B cell (primary cell): ENCODE results near the gene DRC7. TPM values are rescaled to one million over a fixed set of nuclear protein-coding genes. Genes with fewer than 3 reads are reported as not detected.

Source experiments
- ATAC-seq: fragments of 200-7000 bp; cut with Tn5 transposase; one replicate; pipeline ENCODE4 v1.10.0; 2021; ENCODE audit warnings: low read depth, mild to moderate bottlenecking, moderate number of reproducible peaks, moderate library complexity
- CTCF ChIA-PET: fragments of 350-600 bp; sonication (Branson Sonifier 250); formaldehyde crosslinking; loops from one replicate; lab custom pipeline; 2021; ENCODE audit warnings: antibody characterized with exemption, inconsistent platforms; lab: Charles Lee
- POLR2A ChIA-PET: fragments of 350-600 bp; sonication (Branson Sonifier 250); formaldehyde crosslinking; loops from one replicate; lab custom pipeline; 2021; ENCODE audit warnings: antibody characterized with exemption; lab: Charles Lee
- DNase-seq: peaks from one replicate; pipeline ENCODE4 v3.0.0; 2013
- H2AFZ ChIP-seq: 2 replicates; pipeline ENCODE4 v1.6.1; 2012; ENCODE audit warnings: mild to moderate bottlenecking, low read depth, low read length; ENCODE audit not compliant: insufficient read depth, poor library complexity, severe bottlenecking
- H3K27ac ChIP-seq, 2 donors: 1 replicate in 1 of 2; 2 replicates in 1 of 2; pipeline ENCODE4 v1.5.1; 2012 to 2013; ENCODE audit warnings: low read length in 2 of 2, mild to moderate bottlenecking in 2 of 2, moderate library complexity in 1 of 2
- H3K27me3 ChIP-seq, 4 experiments: fragments of 200-600 bp in 1 of 4; sonication (generic) in 1 of 4; replicated peaks in 1 of 4; 1 replicate in 2 of 4; 2 replicates in 2 of 4; pipeline versions ENCODE4 v1.6.1 to v1.7.0; 2013 to 2016; ENCODE audit warnings: low read length in 3 of 4, mild to moderate bottlenecking in 2 of 4, mixed read lengths in 1 of 4, moderate library complexity in 1 of 4; ENCODE audit not compliant: insufficient read depth in 4 of 4, control insufficient read depth in 3 of 4; ENCODE audit errors: control extremely low read depth in 1 of 4
- H3K36me3 ChIP-seq, 2 experiments: replicated peaks in 1 of 2; 1 replicate in 1 of 2; 2 replicates in 1 of 2; pipeline versions ENCODE4 v1.6.1 to v1.7.1; 2013; ENCODE audit warnings: low read length in 1 of 2; ENCODE audit not compliant: insufficient read depth in 2 of 2, control insufficient read depth in 1 of 2; ENCODE audit errors: control extremely low read depth in 1 of 2, extremely low read depth in 1 of 2
- H3K4me1 ChIP-seq, 2 donors: fragments of 200-600 bp in 1 of 2; sonication (generic) in 1 of 2; 1 replicate in 1 of 2; 2 replicates in 1 of 2; pipeline versions ENCODE4 v1.5.1 to v1.6.1; 2013 to 2017; ENCODE audit warnings: low read length in 2 of 2; ENCODE audit not compliant: control insufficient read depth in 2 of 2, insufficient read depth in 2 of 2
- H3K4me2 ChIP-seq: replicated peaks from 2 replicates; pipeline ENCODE3; 2012; ENCODE audit warnings: mild to moderate bottlenecking, low read depth, low read length; ENCODE audit not compliant: poor library complexity, severe bottlenecking
- H3K4me3 ChIP-seq, 5 experiments: fragments of 200-600 bp in 1 of 5; sonication (generic) in 1 of 5; 1 replicate in 3 of 5; 2 replicates in 2 of 5; pipeline versions ENCODE4 v1.5.1 to v1.7.0; 2011 to 2016; ENCODE audit warnings: low read length in 4 of 5, mild to moderate bottlenecking in 4 of 5, low read depth in 2 of 5, control low read depth in 1 of 5, moderate library complexity in 1 of 5; ENCODE audit not compliant: insufficient read depth in 1 of 5; ENCODE audit errors: control extremely low read depth in 1 of 5, extremely low read depth in 1 of 5
- H3K79me2 ChIP-seq: fragments of 200-600 bp; sonication (generic); one replicate; pipeline ENCODE4 v1.6.0; 2016; ENCODE audit warnings: low read length; ENCODE audit not compliant: control insufficient read depth, insufficient read depth
- H3K9ac ChIP-seq: fragments of 200-600 bp; sonication (generic); 2 replicates; pipeline ENCODE4 v1.6.1; 2017; ENCODE audit warnings: mild to moderate bottlenecking, low read length, moderate library complexity
- H3K9me3 ChIP-seq, 3 donors: one replicate each; pipeline versions ENCODE4 v1.6.1 to v1.7.1; 2013; ENCODE audit warnings: low read length in 2 of 3; ENCODE audit not compliant: control insufficient read depth in 2 of 3, insufficient read depth in 1 of 3; ENCODE audit errors: control extremely low read depth in 1 of 3
- H4K20me1 ChIP-seq: 2 replicates; pipeline ENCODE4 v1.6.0; 2012; ENCODE audit warnings: mild to moderate bottlenecking, low read length; ENCODE audit not compliant: insufficient read depth, control insufficient read depth, poor library complexity, severe bottlenecking
- H3K27ac Mint-ChIP-seq: one replicate; pipeline ENCODE4 v1.8.0; 2021; ENCODE audit warnings: mixed read lengths
- H3K27me3 Mint-ChIP-seq: one replicate; pipeline ENCODE4 v1.8.0; 2021; ENCODE audit warnings: mixed read lengths
- H3K4me1 Mint-ChIP-seq: one replicate; pipeline ENCODE4 v1.8.0; 2021; ENCODE audit warnings: mixed read lengths
- H3K4me3 Mint-ChIP-seq: one replicate; pipeline ENCODE4 v1.8.0; 2021; ENCODE audit warnings: mixed read lengths
- H3K9me3 Mint-ChIP-seq: one replicate; pipeline ENCODE4 v1.8.0; 2022; ENCODE audit warnings: mixed read lengths; ENCODE audit not compliant: insufficient read depth
- EZH2 ChIP-seq: IDR thresholded peaks from 2 replicates; pipeline ENCODE4 v1.6.1; 2012; ENCODE audit warnings: borderline replicate concordance, low read depth, mild to moderate bottlenecking, moderate library complexity, low read length; ENCODE audit not compliant: insufficient read depth, poor library complexity, severe bottlenecking
- WGBS: methylation state at CpG from one replicate; pipeline ENCODE4 v1.1.5; 2013; ENCODE audit warnings: missing lambda C conversion rate; ENCODE audit not compliant: insufficient coverage; 5-methylcytosine and 5-hydroxymethylcytosine counted together
- intact Hi-C: fragments of 100-400 bp; cut with micrococcal nuclease; formaldehyde crosslinking; loops from one replicate; pipeline ENCODE4 v1.10.0; 2022
- polyA plus RNA-seq: library from polyadenylated mRNA; depleted of rRNA; stranded (reverse); fragments of >200 nt; gene quantifications from 2 replicates; pipeline ENCODE4 v1.2.3, GENCODE V29; 2012
- total RNA-seq, 2 donors: library from RNA; stranded (reverse); fragments of 120-200 nt in 1 of 2; gene quantifications; 1 replicate in 1 of 2; 2 replicates in 1 of 2; pipeline versions ENCODE4 v1.2.3 to v1.2.4, GENCODE V29; 2013 to 2022
- TF ChIP-seq, protein P1 (sequence below): fragments of 200-600 bp; IDR thresholded peaks from one replicate; pipeline ENCODE4 v1.8.0; 2022; ENCODE audit warnings: antibody characterized with exemption, mild to moderate bottlenecking

Gene DRC7
- total and polyA plus RNA-seq, 2 donors (not counting 1 experiment from before 2014, with no cell fraction given) = 0.12 to 0.22 TPM

DNA sequence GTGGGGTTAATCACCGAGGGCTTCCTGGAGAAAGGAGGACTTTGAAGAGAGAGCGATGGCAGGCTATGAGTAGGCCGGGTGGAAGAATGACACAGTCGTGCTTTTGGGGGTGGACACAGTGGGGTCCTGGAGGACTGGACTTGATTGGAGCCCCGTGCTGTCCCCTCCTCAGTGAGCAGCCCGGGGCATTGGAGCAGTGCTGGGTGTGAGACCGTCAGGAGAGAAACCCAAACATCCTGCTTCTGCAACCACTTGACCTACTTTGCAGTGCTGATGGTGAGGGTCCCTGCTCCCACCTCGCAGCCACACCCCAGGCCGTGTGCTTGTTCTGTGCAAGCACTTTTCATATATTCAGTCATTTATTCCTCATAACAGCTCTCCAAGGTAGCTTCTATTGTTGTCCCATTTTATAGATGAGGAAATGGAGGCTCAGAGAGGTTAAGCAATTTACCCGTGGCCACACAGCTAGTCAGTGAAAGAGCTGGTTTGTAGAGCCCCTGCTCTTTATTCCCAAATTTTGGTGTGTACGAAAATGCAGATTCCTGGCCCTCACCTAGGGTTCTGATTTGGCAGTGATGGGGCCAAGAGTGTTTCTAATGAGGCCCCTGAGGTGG lies 38.2 kb upstream of the DRC7 start:
- Mint-ChIP-seq H3K27ac (no peak overlapping the region), H3K9me3 (no peaks in the 10 kb centered on the region), H3K4me1 (no peaks in the 10 kb centered on the region), H3K27me3 (peaks cover 5% of the 10 kb centered on the region), H3K4me3 (no peak overlapping the region)
- Histone ChIP-seq H3K27ac (no peak overlapping the region), H3K27me3 (no peaks in the 10 kb centered on the region), H2AFZ (no peak overlapping the region), H3K4me2 (no peak overlapping the region), H3K79me2 (no peaks in the 10 kb centered on the region), H3K4me3 (no peak overlapping the region), H3K9me3 (peaks cover 0 to 7% (median 0%) of the 10 kb centered on the region in 3 donors), H3K9ac (no peak overlapping the region), H3K36me3 (no peaks in the 10 kb centered on the region), H4K20me1 (no peaks in the 10 kb centered on the region), H3K4me1 (no peaks in the 10 kb centered on the region)
- POLR2A ChIA-PET = interaction anchor here (0.6 kb wide), 1 partner anchor 37 kb away, joined by 3 read pairs; no protein-coding TSS in a partner anchor
- ATAC-seq (no peak), DNase-seq (no peak)
- 94% methylated on average over 7 of the region's 11 CpGs for WGBS
- intact Hi-C loops = no loop called here
- TF ChIP-seq, protein P1, sequence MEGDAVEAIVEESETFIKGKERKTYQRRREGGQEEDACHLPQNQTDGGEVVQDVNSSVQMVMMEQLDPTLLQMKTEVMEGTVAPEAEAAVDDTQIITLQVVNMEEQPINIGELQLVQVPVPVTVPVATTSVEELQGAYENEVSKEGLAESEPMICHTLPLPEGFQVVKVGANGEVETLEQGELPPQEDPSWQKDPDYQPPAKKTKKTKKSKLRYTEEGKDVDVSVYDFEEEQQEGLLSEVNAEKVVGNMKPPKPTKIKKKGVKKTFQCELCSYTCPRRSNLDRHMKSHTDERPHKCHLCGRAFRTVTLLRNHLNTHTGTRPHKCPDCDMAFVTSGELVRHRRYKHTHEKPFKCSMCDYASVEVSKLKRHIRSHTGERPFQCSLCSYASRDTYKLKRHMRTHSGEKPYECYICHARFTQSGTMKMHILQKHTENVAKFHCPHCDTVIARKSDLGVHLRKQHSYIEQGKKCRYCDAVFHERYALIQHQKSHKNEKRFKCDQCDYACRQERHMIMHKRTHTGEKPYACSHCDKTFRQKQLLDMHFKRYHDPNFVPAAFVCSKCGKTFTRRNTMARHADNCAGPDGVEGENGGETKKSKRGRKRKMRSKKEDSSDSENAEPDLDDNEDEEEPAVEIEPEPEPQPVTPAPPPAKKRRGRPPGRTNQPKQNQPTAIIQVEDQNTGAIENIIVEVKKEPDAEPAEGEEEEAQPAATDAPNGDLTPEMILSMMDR = no peak
- TF ChIP-seq EZH2 = no peak
- CTCF ChIA-PET = no interaction called here

DNA sequence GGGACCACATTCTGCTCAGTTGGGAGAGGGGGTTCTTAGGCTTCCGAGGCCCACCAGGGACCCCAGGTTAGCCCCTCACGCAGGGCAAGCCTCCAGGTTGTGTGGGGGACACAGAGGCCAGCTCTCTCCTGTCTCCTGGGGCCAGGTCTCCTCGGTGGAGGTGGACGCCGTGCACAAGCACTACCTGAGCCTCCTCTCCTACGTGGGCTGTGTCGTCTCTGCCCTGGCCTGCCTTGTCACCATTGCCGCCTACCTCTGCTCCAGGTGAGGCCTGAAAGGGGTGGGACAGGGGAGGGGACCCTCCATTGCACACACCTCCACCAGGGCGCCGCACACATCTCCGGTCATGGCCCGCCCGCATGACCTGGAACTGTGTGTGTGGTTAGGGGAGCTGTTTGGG lies 37.4 kb upstream of the DRC7 start:
- TF ChIP-seq, protein P1 = no peak
- no peak for TF ChIP-seq EZH2
- Histone ChIP-seq H2AFZ (no peak overlapping the region), H3K9me3 (peaks cover 0 to 11% (median 0%) of the 10 kb centered on the region in 3 donors), H3K27me3 (no peaks in the 10 kb centered on the region), H3K36me3 (no peaks in the 10 kb centered on the region), H3K27ac (no peak overlapping the region), H3K4me1 (no peaks in the 10 kb centered on the region), H3K79me2 (no peaks in the 10 kb centered on the region), H4K20me1 (no peaks in the 10 kb centered on the region), H3K9ac (no peak overlapping the region), H3K4me3 (no peak overlapping the region), H3K4me2 (no peak overlapping the region)
- no peak overlapping the region for H3K4me3 Mint-ChIP-seq
- ATAC-seq (no peak), DNase-seq (no peak)
- no peak overlapping the region for H3K27ac Mint-ChIP-seq
- no peaks in the 10 kb centered on the region for H3K9me3 Mint-ChIP-seq
- ChIA-PET POLR2A (no interaction called here), CTCF (no interaction called here)
- intact Hi-C loops = no loop called here
- WGBS = 87% methylated on average over 8 of the region's 13 CpGs
- H3K27me3 Mint-ChIP-seq = peaks cover 5% of the 10 kb centered on the region
- H3K4me1 Mint-ChIP-seq = no peaks in the 10 kb centered on the region
